HG02763 (cell line): Measurements from ENCODE around the gene KIF16B.
A peak's percentile ranks its signal among the peaks of the same experiment; 100 is the strongest.

Source experiments
- ATAC-seq: cut with Tn5 transposase; IDR thresholded peaks from one replicate; pipeline ENCODE4 v1.9.1; 2021; ENCODE audit warnings: mild to moderate bottlenecking, moderate library complexity; ENCODE audit not compliant: unreplicated experiment

The KIF16B gene

GRCh38 chr20:16407251-16408067 is 165.8 kb downstream of the KIF16B start:
- no peak for ATAC-seq

DNA sequence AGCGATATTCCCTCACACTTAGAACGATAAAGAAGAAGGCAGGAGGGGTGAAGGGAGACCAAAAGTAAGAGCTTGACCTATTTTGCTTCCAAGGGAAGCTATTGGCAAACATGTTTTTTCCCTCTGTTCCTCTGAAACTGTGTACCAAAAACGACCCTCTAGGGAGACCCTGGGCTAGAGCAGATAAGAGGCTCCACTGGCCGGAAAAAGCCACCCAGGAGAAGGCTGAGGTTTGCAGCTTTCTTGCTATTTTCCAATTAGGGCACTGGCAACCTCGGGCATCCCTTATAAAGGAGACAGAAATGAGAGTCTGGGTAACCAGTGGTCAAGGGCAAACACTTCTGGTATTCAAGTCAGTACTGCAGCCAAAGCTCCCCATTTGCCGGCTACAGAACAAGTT is 168.0 kb downstream of the KIF16B start:
- no peak for ATAC-seq

GRCh38 chr20:16404640-16405039 is 168.6 kb downstream of the KIF16B start:
- ATAC-seq = no peak

DNA sequence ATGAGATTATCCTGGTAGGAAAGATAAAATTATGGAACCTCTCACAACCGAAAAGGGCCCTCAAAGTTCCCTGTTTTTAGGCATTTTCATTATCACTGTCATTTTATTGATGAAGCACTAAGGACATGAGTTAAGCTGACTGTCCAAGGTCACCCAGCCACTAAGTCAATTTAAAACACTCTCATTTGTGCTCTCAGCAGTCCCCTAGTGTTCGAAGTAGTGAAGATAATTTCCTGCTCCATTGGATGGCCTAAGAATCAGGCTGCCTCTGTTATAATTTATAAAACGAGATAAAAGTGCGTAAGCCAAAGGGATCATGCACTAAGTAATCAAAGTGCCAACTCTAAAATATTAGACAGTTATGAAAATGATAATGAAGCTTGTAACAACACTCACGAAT is 169.1 kb downstream of the KIF16B start:
- no peak for ATAC-seq

DNA sequence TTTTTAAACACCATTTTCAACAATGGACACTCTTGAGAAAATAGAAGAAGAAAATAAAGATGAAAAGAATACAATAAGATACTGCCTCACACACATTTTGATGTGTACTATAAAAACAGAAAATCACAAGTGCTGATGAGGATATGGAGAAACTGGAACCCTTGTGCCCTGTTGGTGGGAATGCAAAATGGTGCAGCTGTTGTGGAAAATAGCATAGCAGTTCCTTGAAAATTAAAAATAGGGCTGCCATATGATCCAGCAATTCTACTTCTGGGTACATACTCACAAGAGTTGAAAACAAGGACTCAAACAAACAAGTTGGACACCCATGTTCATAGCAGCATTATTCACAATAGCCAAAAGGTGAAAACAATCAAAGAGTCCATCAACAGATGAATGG is 173.0 kb downstream of the KIF16B start:
- no peak for ATAC-seq

GRCh38 chr20:16399801-16400200 is 173.4 kb downstream of the KIF16B start:
- ATAC-seq = no peak

- no peak for ATAC-seq
These were observed 176.2 kb downstream of the KIF16B start for GRCh38 chr20:16397086-16397485.

GRCh38 chr20:16395366-16395765 is 177.9 kb downstream of the KIF16B start:
- ATAC-seq = no peak

- ATAC-seq = no peak
These were observed 178.5 kb downstream of the KIF16B start for GRCh38 chr20:16394784-16395183.

- ATAC-seq = no peak
These were observed 179.4 kb downstream of the KIF16B start for GRCh38 chr20:16393836-16394235.

DNA sequence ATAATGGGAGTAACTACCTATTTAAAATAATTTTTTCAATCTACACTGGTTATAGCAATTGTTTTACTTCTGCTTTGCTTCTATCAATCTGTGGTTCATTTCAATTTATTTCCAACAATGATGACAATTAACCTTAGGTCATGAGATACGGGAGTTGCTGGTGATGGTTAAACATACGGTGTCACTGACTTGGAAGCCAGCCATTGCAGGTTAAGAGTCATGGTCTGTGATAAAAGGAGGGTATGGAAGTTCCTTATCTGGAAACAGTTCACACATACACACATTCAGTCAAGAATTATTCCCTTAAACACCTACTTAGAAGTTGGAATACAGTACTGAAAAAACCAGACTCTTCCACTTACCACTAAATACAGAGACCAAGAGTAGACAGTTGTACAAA is 180.0 kb downstream of the KIF16B start:
- no peak for ATAC-seq

DNA sequence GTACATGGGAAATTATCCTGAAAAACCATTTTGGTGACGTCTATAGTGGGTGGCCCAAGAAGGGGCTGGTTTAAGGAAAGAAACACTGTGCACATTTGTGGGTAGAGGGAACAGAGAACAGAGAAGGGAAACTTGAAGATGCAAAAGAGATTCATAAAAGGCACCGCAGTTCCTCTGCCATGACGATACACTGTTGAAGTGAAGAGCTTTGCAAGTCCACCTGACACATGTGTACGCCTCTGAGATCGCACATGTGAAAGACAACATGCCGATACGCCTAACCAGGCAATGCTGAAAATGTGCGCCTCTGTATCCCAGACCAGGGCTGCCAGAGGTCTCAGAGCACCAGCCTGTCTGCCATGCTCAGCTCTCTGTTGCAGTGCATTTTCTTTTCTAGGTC is 180.9 kb downstream of the KIF16B start:
- peak; percentile 98 for ATAC-seq

DNA sequence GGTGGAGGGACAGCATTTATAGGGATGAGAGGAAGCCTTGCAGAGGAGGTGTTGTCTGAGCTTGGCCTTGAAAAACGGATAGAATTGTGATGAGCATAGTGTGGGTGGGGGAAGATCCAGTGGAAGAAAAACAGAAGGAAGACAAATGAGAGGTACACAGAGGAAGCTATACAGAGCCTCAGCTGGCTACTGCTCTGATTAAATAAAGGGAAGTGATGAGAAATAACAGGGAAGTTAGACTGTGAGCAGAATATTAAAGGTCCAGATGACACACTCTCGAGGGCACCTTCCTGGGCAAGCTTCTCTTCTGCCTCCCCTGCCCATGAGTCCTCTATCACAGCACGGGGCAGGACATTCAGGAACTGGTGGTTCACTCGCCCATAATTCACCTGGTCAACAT is 182.3 kb downstream of the KIF16B start:
- ATAC-seq = no peak

- ATAC-seq = no peak
These were observed 184.5 kb downstream of the KIF16B start for GRCh38 chr20:16388731-16389130.

GRCh38 chr20:16387666-16388065 is 185.6 kb downstream of the KIF16B start:
- no peak for ATAC-seq

DNA sequence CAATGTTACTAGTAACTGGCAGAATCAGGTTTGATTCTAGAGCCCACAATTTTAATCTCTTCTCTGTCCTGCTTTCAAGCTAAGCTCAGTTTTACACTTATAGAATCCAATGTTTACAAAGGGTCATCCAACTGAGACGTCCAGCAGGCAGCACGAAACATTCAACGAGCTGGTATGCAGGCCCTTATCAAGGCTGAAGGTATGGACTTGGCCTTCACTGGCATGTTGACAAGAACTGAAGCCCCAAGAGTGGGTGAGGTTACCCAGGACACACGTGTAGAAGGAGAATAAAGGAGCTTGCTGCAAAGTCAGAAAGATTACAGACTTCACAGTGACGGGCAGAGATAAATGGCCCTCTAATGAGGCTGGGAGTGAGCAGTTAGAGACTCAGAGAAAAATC is 187.4 kb downstream of the KIF16B start:
- ATAC-seq = no peak

DNA sequence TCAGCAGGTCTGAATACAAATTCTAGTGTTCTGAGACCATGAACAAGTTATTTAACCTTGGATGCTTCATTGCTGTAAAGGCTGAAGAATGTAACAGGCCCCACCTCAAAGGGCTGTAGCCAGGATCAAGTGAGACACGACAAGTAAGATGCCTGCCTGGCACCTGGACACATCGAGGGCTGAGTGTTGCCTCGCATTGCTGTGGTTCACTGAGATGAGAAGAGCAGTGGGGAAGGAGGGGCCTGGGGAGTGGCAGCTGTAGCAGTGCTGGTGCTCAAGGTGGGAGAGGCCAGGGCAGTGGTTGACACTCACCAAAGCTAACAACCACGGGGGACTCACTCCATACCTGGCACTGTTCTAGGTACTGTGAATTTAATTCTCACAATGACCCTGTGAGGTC is 187.8 kb downstream of the KIF16B start:
- no peak for ATAC-seq

GRCh38 chr20:16381444-16381843 is 191.8 kb downstream of the KIF16B start:
- ATAC-seq = no peak

DNA sequence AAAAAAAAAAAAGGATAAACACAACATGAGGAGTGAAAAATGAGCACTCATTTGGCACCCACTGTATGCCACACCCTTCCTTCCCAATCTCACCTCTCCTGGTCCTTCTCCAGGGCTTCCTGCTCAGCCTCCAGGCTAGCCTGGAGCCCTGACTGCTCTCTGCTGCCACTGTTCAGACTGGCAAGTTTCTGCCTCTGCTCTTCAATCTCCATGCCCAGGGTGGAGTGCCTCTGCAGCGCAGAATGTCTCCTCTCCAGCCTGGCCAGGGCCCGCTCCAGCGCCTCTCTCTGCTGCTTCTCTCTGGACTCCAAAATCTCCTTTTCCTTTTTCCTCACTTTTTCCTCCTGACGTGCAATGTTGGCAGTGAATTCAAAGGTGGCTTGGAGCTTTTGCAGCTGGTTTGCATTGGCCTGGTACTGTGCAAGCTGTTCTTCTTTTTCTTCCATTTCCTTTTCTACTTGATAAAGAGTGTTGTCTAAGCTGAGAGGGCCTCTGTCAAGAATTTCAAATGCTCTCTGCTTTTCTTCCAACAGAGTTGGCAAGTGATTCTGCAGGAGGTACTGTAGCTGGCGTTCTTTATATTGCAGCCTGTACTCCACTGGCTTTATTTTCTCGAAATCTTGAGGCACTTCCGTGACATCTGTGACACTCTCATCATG is 194.4 kb downstream of the KIF16B start:
- ATAC-seq = no peak

GRCh38 chr20:16378122-16378521 is 195.1 kb downstream of the KIF16B start:
- ATAC-seq = no peak

DNA sequence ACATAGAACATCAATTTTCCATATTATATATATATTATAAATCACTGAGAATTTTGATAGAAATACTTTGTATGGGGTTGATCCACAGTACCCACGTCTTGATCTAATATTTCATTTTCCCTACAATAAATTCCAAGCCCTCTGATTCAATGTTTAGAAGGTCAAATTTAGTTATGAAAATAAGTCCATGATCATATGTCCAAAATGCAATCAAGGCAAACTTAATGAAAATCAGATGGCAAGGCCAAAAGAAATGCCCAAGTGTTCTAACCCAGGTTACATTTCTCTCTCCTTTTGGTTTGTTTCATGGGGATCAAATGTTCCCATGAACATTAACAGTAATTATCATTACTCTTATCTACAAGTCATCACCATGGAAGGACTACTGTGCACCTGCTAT is 203.8 kb downstream of the KIF16B start:
- no peak for ATAC-seq

DNA sequence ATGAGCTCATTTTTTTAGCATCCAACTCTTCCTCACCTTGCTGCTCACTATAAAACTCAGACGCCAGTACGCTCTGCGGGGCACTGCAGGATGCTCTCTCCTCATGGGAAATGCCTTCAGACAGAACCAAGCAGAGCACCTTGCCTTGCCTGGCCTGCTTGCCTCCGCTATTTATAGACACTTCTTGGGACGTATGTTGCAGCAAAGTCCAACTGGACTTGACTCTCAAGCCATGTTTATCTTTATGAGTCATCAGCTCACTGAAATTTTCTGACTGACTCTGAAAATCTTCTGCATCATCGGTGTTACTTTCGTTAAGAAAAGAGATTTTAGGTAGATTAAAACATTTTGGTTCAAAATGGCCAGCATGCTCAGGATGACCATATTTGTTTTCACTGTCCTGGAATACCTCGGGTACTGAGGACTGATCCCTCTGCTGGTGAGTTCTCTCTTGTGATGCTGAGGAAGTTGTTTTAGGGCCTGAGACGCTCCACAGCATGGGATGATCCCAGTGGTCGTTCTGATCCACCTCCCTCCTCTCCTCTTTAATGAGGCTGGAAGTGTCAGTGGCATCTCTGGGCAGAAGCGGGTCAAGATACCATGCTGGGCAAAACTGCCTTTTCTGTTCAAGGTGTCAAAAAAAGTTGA is 204.5 kb downstream of the KIF16B start:
- no peak for ATAC-seq
